Measurements from ENCODE around the gene SMARCB1.

The SMARCB1 gene

DNA sequence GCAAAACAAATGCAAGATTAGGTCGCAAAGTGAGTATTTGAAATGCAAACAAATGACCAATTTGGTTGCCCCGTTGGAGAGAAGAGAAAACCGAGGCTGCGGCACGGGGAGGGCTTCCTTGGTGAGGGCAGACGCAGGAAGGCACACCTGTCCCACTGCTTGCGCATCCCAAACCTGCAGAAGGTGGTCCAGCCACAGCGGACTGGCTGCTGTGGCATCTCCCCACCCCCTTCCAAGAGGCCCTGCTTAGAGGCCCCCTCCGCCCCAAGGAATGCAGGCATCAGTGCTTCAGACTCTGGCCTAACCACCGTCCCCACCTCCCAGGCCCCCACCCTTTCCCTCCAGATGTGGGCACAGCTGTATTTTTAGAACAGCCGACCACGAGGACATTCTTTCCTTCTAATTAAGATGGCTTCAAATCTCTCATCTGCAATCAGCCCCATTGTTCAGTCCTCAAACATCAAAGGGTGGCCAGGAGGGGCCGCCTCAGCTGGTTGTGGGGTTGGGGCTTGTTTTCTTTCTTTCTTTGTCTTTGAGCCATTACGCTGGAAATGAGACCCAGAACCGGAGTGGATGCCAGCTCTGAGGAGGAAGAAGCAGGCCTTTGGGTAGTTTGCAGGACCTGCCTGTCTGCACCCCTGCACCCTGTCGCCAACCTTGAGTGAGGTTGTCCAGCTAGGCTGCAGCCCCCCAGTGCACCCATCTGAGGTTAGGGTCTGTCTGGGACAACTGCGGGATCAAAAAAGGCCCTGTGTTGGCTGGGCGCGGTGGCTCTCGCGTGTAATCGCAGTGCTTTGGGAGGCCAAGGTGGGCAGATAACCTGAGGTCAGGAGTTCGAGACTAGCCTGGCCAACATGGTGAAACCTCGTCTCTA, 61.5 kb downstream of the SMARCB1 start:
- DNase-seq = peak; percentile 83
- H3K4me2 ChIP-seq (ENCODE audit: low read depth, low read length) = peak overlapping the region; percentile 100
- H3K36me3 ChIP-seq (replicated peaks; ENCODE audit: insufficient read depth, low read length) = no peaks in the 10 kb centered on the region
- no peak overlapping the region for H2AFZ ChIP-seq (ENCODE audit: low read length)
- no peaks in the 10 kb centered on the region for H3K27me3 ChIP-seq (replicated peaks; ENCODE audit: insufficient read depth, low read length)
- no peaks in the 10 kb centered on the region for H3K9me2 ChIP-seq (replicated peaks; ENCODE audit: insufficient read depth, low read length)
- no peaks in the 10 kb centered on the region for H3K9me3 ChIP-seq (replicated peaks; ENCODE audit: insufficient read depth, low read length)
- peak overlapping the region; percentile 99 for H3K9ac ChIP-seq (ENCODE audit: low read length)
- H3K27ac ChIP-seq (ENCODE audit: low read length) = peak overlapping the region; percentile 100
- H3F3A ChIP-seq (ENCODE audit: insufficient read depth, low read length) = peaks cover 57% of the 10 kb centered on the region
- peak overlapping the region; percentile 15; the same call in 1 of the 2 replicates for H3K4me3 ChIP-seq (ENCODE audit: low read length)
- H3K4me1 ChIP-seq (ENCODE audit: low read length) = peaks cover 53% of the 10 kb centered on the region
- peaks cover 15% of the 10 kb centered on the region for H3K79me2 ChIP-seq (ENCODE audit: low read length)
- TF ChIP-seq EZH2phosphoT487 (IDR thresholded peaks at IDR 0.05; ENCODE audit: low read length) (no peak), EZH2 (optimal IDR thresholded peaks at IDR 0.05; ENCODE audit: low read depth, low read length) (no peak)
- TF ChIP-seq, protein P1, sequence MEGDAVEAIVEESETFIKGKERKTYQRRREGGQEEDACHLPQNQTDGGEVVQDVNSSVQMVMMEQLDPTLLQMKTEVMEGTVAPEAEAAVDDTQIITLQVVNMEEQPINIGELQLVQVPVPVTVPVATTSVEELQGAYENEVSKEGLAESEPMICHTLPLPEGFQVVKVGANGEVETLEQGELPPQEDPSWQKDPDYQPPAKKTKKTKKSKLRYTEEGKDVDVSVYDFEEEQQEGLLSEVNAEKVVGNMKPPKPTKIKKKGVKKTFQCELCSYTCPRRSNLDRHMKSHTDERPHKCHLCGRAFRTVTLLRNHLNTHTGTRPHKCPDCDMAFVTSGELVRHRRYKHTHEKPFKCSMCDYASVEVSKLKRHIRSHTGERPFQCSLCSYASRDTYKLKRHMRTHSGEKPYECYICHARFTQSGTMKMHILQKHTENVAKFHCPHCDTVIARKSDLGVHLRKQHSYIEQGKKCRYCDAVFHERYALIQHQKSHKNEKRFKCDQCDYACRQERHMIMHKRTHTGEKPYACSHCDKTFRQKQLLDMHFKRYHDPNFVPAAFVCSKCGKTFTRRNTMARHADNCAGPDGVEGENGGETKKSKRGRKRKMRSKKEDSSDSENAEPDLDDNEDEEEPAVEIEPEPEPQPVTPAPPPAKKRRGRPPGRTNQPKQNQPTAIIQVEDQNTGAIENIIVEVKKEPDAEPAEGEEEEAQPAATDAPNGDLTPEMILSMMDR (IDR thresholded peaks at IDR 0.05; ENCODE audit: low read length) = no peak; the same call in 1 of the 2 replicates
- H4K20me1 ChIP-seq (ENCODE audit: insufficient read depth, low read length) = no peaks in the 10 kb centered on the region

DNA sequence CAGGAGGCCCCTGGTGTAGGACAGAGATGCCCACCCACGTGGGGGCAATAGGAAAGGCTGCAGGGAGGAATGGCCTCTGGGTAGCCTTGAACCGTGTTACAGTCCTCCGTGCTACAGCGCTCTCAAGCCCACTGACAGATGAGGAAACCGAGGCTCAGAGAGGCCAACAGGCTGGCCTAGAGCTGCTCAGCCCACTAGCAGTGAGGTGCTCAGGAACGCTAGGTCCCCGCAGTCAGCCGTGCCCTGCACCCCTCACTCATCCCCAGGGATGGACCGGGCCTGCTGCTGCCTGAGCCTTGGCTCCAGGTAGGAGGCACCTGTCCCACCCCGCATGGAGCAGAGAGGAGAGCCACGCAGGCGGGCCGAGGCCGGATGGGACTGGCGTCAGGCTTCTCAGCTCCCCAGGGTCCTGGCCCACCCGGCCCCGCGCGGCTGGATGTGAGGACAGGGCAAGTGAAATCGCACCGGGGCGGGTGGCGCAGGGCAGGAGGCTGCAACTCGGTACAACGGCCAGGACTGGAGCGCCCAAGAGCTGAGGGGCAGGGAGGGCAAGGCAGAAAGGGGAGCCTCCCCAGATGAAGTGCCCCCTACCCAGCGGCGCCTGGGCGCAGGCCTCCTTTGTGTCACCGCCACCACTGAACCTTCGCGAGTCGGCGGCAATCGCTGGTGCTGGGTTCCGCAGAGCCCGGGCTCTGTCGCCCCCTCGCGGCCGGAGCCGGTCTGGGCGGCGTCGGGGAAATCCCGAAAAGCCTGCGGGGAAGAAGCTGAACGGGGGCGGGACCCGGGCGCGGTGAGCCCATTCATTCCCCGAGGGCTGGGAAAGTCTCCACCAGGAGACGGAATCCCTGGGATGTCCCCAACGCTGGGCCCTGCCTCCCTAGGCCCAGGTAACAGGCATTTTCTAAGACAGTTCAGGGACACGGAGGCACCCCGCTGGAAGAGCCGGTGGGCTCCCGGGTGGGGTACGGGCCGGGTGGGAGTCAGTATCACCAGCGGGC, 62.5 kb downstream of the SMARCB1 start:
- H3K9me3 ChIP-seq (replicated peaks; ENCODE audit: insufficient read depth, low read length) = no peaks in the 10 kb centered on the region
- H3K4me2 ChIP-seq (ENCODE audit: low read depth, low read length) = peak overlapping the region; percentile 100
- H3K9me2 ChIP-seq (replicated peaks; ENCODE audit: insufficient read depth, low read length) = no peaks in the 10 kb centered on the region
- no peak for TF ChIP-seq EZH2 (optimal IDR thresholded peaks at IDR 0.05; ENCODE audit: low read depth, low read length)
- TF ChIP-seq, protein P1 (IDR thresholded peaks at IDR 0.05; ENCODE audit: low read length) = peak; percentile 88
- H3K79me2 ChIP-seq (ENCODE audit: low read length) = peaks cover 15% of the 10 kb centered on the region
- peaks cover 48% of the 10 kb centered on the region for H3F3A ChIP-seq (ENCODE audit: insufficient read depth, low read length)
- H3K27ac ChIP-seq (ENCODE audit: low read length) = peak overlapping the region; percentile 100; the same call in 1 of the 2 replicates
- peak overlapping the region; percentile 51; the same call in 1 of the 2 replicates for H3K4me3 ChIP-seq (ENCODE audit: low read length)
- H4K20me1 ChIP-seq (ENCODE audit: insufficient read depth, low read length) = no peaks in the 10 kb centered on the region
- peak; percentile 81 for DNase-seq
- no peaks in the 10 kb centered on the region for H3K27me3 ChIP-seq (replicated peaks; ENCODE audit: insufficient read depth, low read length)
- H3K36me3 ChIP-seq (replicated peaks; ENCODE audit: insufficient read depth, low read length) = no peaks in the 10 kb centered on the region
- H3K9ac ChIP-seq (ENCODE audit: low read length) = no peak overlapping the region
- peaks cover 47% of the 10 kb centered on the region for H3K4me1 ChIP-seq (ENCODE audit: low read length)
- peak overlapping the region; percentile 63 for H2AFZ ChIP-seq (ENCODE audit: low read length)

- no peak overlapping the region for H3K4me3 ChIP-seq (ENCODE audit: low read length)
- peaks cover 41% of the 10 kb centered on the region for H3K4me1 ChIP-seq (ENCODE audit: low read length)
- no peaks in the 10 kb centered on the region for H4K20me1 ChIP-seq (ENCODE audit: insufficient read depth, low read length)
- H3K36me3 ChIP-seq (replicated peaks; ENCODE audit: insufficient read depth, low read length) = no peaks in the 10 kb centered on the region
- peaks cover 11% of the 10 kb centered on the region for H3K79me2 ChIP-seq (ENCODE audit: low read length)
- H3K27me3 ChIP-seq (replicated peaks; ENCODE audit: insufficient read depth, low read length) = no peaks in the 10 kb centered on the region
- no peak overlapping the region for H3K27ac ChIP-seq (ENCODE audit: low read length)
- no peak overlapping the region for H3K4me2 ChIP-seq (ENCODE audit: low read depth, low read length)
- peak; percentile 3 for DNase-seq
- TF ChIP-seq, protein P1 (IDR thresholded peaks at IDR 0.05; ENCODE audit: low read length) = no peak
- TF ChIP-seq EZH2phosphoT487 (IDR thresholded peaks at IDR 0.05; ENCODE audit: low read length) (no peak), EZH2 (optimal IDR thresholded peaks at IDR 0.05; ENCODE audit: low read depth, low read length) (no peak)
- H3K9me2 ChIP-seq (replicated peaks; ENCODE audit: insufficient read depth, low read length) = no peaks in the 10 kb centered on the region
- no peak overlapping the region for H2AFZ ChIP-seq (ENCODE audit: low read length)
- H3F3A ChIP-seq (ENCODE audit: insufficient read depth, low read length) = peaks cover 40% of the 10 kb centered on the region
- H3K9me3 ChIP-seq (replicated peaks; ENCODE audit: insufficient read depth, low read length) = no peaks in the 10 kb centered on the region
- no peak overlapping the region for H3K9ac ChIP-seq (ENCODE audit: low read length)
Measured at GRCh38 chr22:23850136-23850611, 63.4 kb downstream of the SMARCB1 start.
